ENCODE measurements around the gene MLH1.
"Not testable (repeated sequence)": the region's sequence is repeated elsewhere in the genome, so short reads cannot be mapped to it uniquely, and the experiment has no call there.

GRCh38 chr3:37055077-37055476 is 61.8 kb downstream of the MLH1 start:
- not testable (repeated sequence) for TF ChIP-seq CTCF, POLR2AphosphoS5, POLR2A, EP300 (IDR thresholded peaks at IDR 0.05)
